ENCODE measurements around the gene EIF2S3. TPM values are rescaled to one million over a fixed set of nuclear protein-coding genes. Genes with fewer than 3 reads are reported as not detected.
"Not testable (repeated sequence)": the region's sequence is repeated elsewhere in the genome, so short reads cannot be mapped to it uniquely, and the experiment has no call there.

Gene EIF2S3
- total RNA-seq, 1 donor from 2014 or later = 315 TPM

DNA sequence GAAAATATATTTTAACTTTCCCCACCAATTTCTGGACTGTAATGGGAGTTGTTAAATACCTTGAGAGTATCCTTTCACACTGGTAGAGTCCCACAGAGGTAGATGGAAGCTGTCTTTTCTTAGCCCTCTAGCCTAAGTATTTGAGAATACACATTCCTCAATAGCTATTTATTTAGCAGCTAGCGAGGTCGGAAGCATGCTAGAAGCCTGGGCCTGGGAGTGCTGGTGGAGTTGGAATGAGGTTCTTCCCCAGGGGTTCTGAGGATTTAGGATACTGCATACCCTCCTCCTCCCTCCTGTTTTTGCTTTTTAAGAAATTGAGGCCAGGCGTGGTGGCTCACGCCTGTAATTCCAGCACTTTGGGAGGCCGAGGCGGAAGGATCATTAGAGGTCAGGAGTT lies 26.8 kb upstream of the EIF2S3 start:
- no peak for DNase-seq (ENCODE audit: low read depth)
- no peak for TF ChIP-seq CTCF (IDR thresholded peaks at IDR 0.05; ENCODE audit: insufficient read depth, low read length, severe bottlenecking)
- no peak for FAIRE-seq
- Histone ChIP-seq H3K27me3 (ENCODE audit: control insufficient read depth, insufficient read depth, low read length) (no peaks in the 10 kb centered on the region), H3K4me3 (ENCODE audit: low read depth, low read length) (no peak overlapping the region), H3K36me3 (ENCODE audit: control insufficient read depth, insufficient read depth, low read length) (no peaks in the 10 kb centered on the region)

DNA sequence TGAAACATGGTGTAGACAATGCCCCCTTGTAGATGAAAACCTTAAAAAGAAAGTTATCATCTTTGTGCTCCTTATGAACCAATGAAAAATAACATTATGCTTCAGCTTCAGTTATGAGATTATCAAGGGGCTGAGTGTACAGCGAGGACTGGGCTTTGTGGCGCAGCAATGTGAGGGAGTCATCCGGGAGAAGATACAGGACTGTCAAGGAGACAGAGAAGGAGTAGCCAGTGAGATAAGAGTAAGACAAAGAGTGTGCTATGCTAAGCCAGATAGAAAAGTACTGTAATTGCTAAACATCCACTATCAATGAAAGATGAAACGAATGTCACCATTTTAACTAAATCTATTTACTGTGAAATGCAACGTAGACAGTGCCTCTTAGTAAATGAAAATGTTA lies 24.2 kb upstream of the EIF2S3 start:
- no peak overlapping the region for H3K4me3 ChIP-seq (ENCODE audit: low read depth, low read length)
- TF ChIP-seq CTCF (IDR thresholded peaks at IDR 0.05; ENCODE audit: insufficient read depth, low read length, severe bottlenecking) = no peak
- no peaks in the 10 kb centered on the region for H3K36me3 ChIP-seq (ENCODE audit: control insufficient read depth, insufficient read depth, low read length)
- DNase-seq (ENCODE audit: low read depth) (no peak), FAIRE-seq (no peak)
- no peaks in the 10 kb centered on the region for H3K27me3 ChIP-seq (ENCODE audit: control insufficient read depth, insufficient read depth, low read length)

- DNase-seq (ENCODE audit: low read depth) (no peak), FAIRE-seq (no peak)
- no peaks in the 10 kb centered on the region for H3K36me3 ChIP-seq (ENCODE audit: control insufficient read depth, insufficient read depth, low read length)
- H3K27me3 ChIP-seq (ENCODE audit: control insufficient read depth, insufficient read depth, low read length) = no peaks in the 10 kb centered on the region
- TF ChIP-seq CTCF (IDR thresholded peaks at IDR 0.05; ENCODE audit: insufficient read depth, low read length, severe bottlenecking) = no peak
- H3K4me3 ChIP-seq (ENCODE audit: low read depth, low read length) = no peak overlapping the region
Measured at GRCh38 chrX:24034485-24034884, 20.3 kb upstream of the EIF2S3 start.

GRCh38 chrX:24037729-24038128 lies 17.0 kb upstream of the EIF2S3 start:
- DNase-seq (ENCODE audit: low read depth) = no peak
- Histone ChIP-seq H3K4me3 (ENCODE audit: low read depth, low read length) (no peak overlapping the region), H3K36me3 (ENCODE audit: control insufficient read depth, insufficient read depth, low read length) (no peaks in the 10 kb centered on the region), H3K27me3 (ENCODE audit: control insufficient read depth, insufficient read depth, low read length) (no peaks in the 10 kb centered on the region)
- no peak for TF ChIP-seq CTCF (IDR thresholded peaks at IDR 0.05; ENCODE audit: insufficient read depth, low read length, severe bottlenecking)
- FAIRE-seq = no peak

DNA sequence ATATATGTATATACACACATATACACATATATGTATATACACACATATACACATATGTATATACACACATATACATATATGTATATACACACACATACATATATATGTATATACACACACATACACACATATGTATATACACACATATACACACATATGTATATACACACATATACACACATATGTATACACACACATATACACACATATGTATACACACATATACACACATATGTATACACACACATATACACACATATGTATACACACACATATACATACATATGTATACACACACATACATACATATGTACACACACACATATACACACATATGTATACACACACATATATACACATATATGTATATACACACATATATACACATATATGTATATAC lies 8.7 kb upstream of the EIF2S3 start:
- DNase-seq (ENCODE audit: low read depth); H3K4me3 ChIP-seq (ENCODE audit: low read depth, low read length); H3K27me3 ChIP-seq (ENCODE audit: control insufficient read depth, insufficient read depth, low read length); FAIRE-seq; H3K36me3 ChIP-seq (ENCODE audit: control insufficient read depth, insufficient read depth, low read length): not testable (repeated sequence)

DNA sequence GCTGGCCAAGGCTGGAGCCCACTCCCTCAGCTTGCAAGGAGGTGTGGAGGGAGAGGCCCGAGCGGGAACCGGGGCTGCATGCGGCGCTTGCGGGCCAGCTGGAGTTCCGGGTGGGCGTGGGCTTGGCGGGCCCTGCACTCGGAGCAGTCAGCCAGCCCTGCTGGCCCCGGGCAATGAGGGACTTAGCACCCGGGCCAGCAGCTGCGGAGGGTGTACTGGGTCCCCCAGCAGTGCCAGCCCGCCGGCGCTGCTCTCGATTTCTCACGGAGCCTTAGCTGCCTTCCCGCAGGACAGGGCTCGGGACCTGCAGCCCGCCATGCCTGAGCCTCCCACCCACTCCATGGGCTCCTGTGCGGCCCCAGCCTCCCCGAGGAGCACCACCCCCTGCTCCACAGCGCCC lies 5.1 kb upstream of the EIF2S3 start:
- FAIRE-seq; H3K36me3 ChIP-seq (ENCODE audit: control insufficient read depth, insufficient read depth, low read length); DNase-seq (ENCODE audit: low read depth); H3K27me3 ChIP-seq (ENCODE audit: control insufficient read depth, insufficient read depth, low read length); H3K4me3 ChIP-seq (ENCODE audit: low read depth, low read length): not testable (repeated sequence)

DNA sequence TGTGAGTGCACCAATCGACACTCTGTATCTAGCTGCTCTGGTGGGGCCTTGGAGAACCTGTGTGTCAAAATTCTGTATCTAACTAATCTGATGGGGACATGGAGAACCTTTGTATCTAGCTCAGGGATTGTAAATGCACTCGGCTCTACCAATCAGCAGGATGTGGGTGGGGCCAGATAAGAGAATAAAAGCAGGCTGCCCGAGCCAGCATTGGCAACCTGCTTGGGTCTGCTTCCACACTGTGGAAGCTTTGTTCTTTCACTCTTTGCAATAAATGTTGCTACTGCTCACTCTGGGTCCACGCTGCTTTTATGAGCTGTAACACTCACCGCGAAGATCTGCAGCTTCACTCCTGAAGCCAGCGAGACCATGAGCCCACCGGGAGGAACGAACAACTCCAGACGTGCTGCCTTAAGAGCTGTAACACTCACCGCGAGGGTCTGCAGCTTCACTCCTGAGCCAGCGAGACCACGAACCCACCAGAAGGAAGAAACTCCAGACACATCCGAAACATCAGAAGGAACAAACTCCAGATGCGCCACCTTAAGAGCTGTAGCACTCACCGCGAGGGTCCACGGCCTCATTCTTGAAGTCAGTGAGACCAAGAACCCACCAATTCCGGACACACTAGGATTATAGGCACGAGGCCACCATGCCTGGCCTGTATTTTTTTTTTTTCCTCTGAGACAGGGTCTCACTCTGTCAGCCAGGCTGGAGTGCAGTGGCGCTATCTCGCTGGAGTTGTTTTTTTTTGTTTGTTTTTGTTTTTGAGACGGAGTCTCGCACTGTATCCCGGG lies 4.0 kb upstream of the EIF2S3 start:
- H3K27me3 ChIP-seq (ENCODE audit: control insufficient read depth, insufficient read depth, low read length); H3K36me3 ChIP-seq (ENCODE audit: control insufficient read depth, insufficient read depth, low read length); FAIRE-seq; DNase-seq (ENCODE audit: low read depth); H3K4me3 ChIP-seq (ENCODE audit: low read depth, low read length): not testable (repeated sequence)

All from bronchial epithelial cell (primary cell).